HG03460 (cell line): Measurements from ENCODE around the gene HCLS1.

ENCODE experiments used
- ATAC-seq: cut with Tn5 transposase; IDR thresholded peaks from one replicate; pipeline ENCODE4 v1.9.1; 2021; ENCODE audit not compliant: unreplicated experiment

Gene HCLS1

GRCh38 chr3:121658716-121659435 is 1.8 kb downstream of the HCLS1 start:
- no peak for ATAC-seq

- ATAC-seq: no peak
These were observed 6.0 kb downstream of the HCLS1 start for GRCh38 chr3:121654493-121655385.

- ATAC-seq: no peak
These were observed 9.0 kb downstream of the HCLS1 start for GRCh38 chr3:121651684-121652083.

- ATAC-seq: no peak
These were observed 11.1 kb downstream of the HCLS1 start for GRCh38 chr3:121649645-121650044.

- ATAC-seq: no peak
These were observed 12.3 kb downstream of the HCLS1 start for GRCh38 chr3:121648219-121648958.

GRCh38 chr3:121645054-121645453 is 15.6 kb downstream of the HCLS1 start:
- no peak for ATAC-seq

- no peak for ATAC-seq
These were observed 17.9 kb downstream of the HCLS1 start for GRCh38 chr3:121642601-121643314.

GRCh38 chr3:121641127-121641526 is 19.6 kb downstream of the HCLS1 start:
- no peak for ATAC-seq

- no peak for ATAC-seq
These were observed 22.8 kb downstream of the HCLS1 start for GRCh38 chr3:121637922-121638321.

- peak; percentile 50 for ATAC-seq
These were observed 30.3 kb downstream of the HCLS1 start for GRCh38 chr3:121630355-121630754.

GRCh38 chr3:121629601-121630000 is 31.1 kb downstream of the HCLS1 start:
- ATAC-seq: no peak

GRCh38 chr3:121627622-121628021 is 33.1 kb downstream of the HCLS1 start:
- no peak for ATAC-seq

- ATAC-seq: no peak
These were observed 33.5 kb downstream of the HCLS1 start for GRCh38 chr3:121627211-121627610.

- no peak for ATAC-seq
These were observed 34.2 kb downstream of the HCLS1 start for GRCh38 chr3:121626495-121626894.

GRCh38 chr3:121624147-121624899 is 36.4 kb downstream of the HCLS1 start:
- no peak for ATAC-seq

- no peak for ATAC-seq
These were observed 39.2 kb downstream of the HCLS1 start for GRCh38 chr3:121621491-121621890.

GRCh38 chr3:121619691-121620090 is 41.0 kb downstream of the HCLS1 start:
- ATAC-seq: no peak

GRCh38 chr3:121606106-121606505 is 54.6 kb downstream of the HCLS1 start:
- ATAC-seq: no peak

GRCh38 chr3:121604759-121605158 is 55.9 kb downstream of the HCLS1 start:
- no peak for ATAC-seq

- ATAC-seq: no peak
These were observed 59.4 kb downstream of the HCLS1 start for GRCh38 chr3:121601212-121601812.
